ENCODE data around the gene RYR2.
A peak's percentile ranks its signal among the peaks of the same experiment; 100 is the strongest.

The RYR2 gene

GRCh38 chr1:237677979-237678378 lies 636.0 kb downstream of the RYR2 start:
- H3K27me3 ChIP-seq (ENCODE audit: insufficient read depth, poor library complexity, severe bottlenecking) = no peaks in the 10 kb centered on the region
- ATAC-seq (ENCODE audit: low read depth) = peak; percentile 73
- no peak overlapping the region for H3K27ac ChIP-seq (ENCODE audit: poor library complexity, severe bottlenecking)
- no peaks in the 10 kb centered on the region for H3K9me3 ChIP-seq (ENCODE audit: severe bottlenecking)
- DNase-seq (ENCODE audit: low spot score) = no peak
- no peaks in the 10 kb centered on the region for H3K4me1 ChIP-seq (ENCODE audit: insufficient read depth, poor library complexity, severe bottlenecking)
- H3K36me3 ChIP-seq (ENCODE audit: low read depth) = no peaks in the 10 kb centered on the region
- TF ChIP-seq CTCF (IDR thresholded peaks at IDR 0.05; ENCODE audit: poor library complexity, severe bottlenecking) = peak; percentile 49
- no peak overlapping the region for H3K4me3 ChIP-seq (ENCODE audit: severe bottlenecking)

GRCh38 chr1:237679687-237680086 lies 637.7 kb downstream of the RYR2 start:
- DNase-seq (ENCODE audit: low spot score) (no peak), ATAC-seq (ENCODE audit: low read depth) (no peak)
- no peaks in the 10 kb centered on the region for H3K4me1 ChIP-seq (ENCODE audit: insufficient read depth, poor library complexity, severe bottlenecking)
- H3K27me3 ChIP-seq (ENCODE audit: insufficient read depth, poor library complexity, severe bottlenecking) = no peaks in the 10 kb centered on the region
- H3K36me3 ChIP-seq (ENCODE audit: low read depth) = no peaks in the 10 kb centered on the region
- TF ChIP-seq CTCF (IDR thresholded peaks at IDR 0.05; ENCODE audit: poor library complexity, severe bottlenecking) = no peak
- H3K9me3 ChIP-seq (ENCODE audit: severe bottlenecking) = no peaks in the 10 kb centered on the region
- H3K27ac ChIP-seq (ENCODE audit: poor library complexity, severe bottlenecking) = no peak overlapping the region
- H3K4me3 ChIP-seq (ENCODE audit: severe bottlenecking) = no peak overlapping the region

- no peaks in the 10 kb centered on the region for H3K4me1 ChIP-seq (ENCODE audit: insufficient read depth, poor library complexity, severe bottlenecking)
- TF ChIP-seq CTCF (IDR thresholded peaks at IDR 0.05; ENCODE audit: poor library complexity, severe bottlenecking) = no peak
Measured at GRCh38 chr1:237681210-237681609, 639.2 kb downstream of the RYR2 start.

GRCh38 chr1:237684236-237684635 lies 642.3 kb downstream of the RYR2 start:
- H3K27me3 ChIP-seq (ENCODE audit: insufficient read depth, poor library complexity, severe bottlenecking) = no peaks in the 10 kb centered on the region
- DNase-seq (ENCODE audit: low spot score) (no peak), ATAC-seq (ENCODE audit: low read depth) (no peak)
- no peak overlapping the region for H3K27ac ChIP-seq (ENCODE audit: poor library complexity, severe bottlenecking)
- no peaks in the 10 kb centered on the region for H3K4me1 ChIP-seq (ENCODE audit: insufficient read depth, poor library complexity, severe bottlenecking)
- no peak for TF ChIP-seq CTCF (IDR thresholded peaks at IDR 0.05; ENCODE audit: poor library complexity, severe bottlenecking)
- H3K36me3 ChIP-seq (ENCODE audit: low read depth) = no peaks in the 10 kb centered on the region
- H3K4me3 ChIP-seq (ENCODE audit: severe bottlenecking) = no peak overlapping the region
- H3K9me3 ChIP-seq (ENCODE audit: severe bottlenecking) = no peaks in the 10 kb centered on the region

More at GRCh38 chr1:237681210-237681609, 639.2 kb downstream of the RYR2 start:
- DNase-seq (ENCODE audit: low spot score) (no peak), ATAC-seq (ENCODE audit: low read depth) (no peak)
- H3K9me3 ChIP-seq (ENCODE audit: severe bottlenecking) = no peaks in the 10 kb centered on the region
- no peaks in the 10 kb centered on the region for H3K36me3 ChIP-seq (ENCODE audit: low read depth)
- no peak overlapping the region for H3K27ac ChIP-seq (ENCODE audit: poor library complexity, severe bottlenecking)
- H3K27me3 ChIP-seq (ENCODE audit: insufficient read depth, poor library complexity, severe bottlenecking) = no peaks in the 10 kb centered on the region
- no peak overlapping the region for H3K4me3 ChIP-seq (ENCODE audit: severe bottlenecking)

- DNase-seq (ENCODE audit: low spot score) = no peak
- no peak for ATAC-seq (ENCODE audit: low read depth)
- H3K9me3 ChIP-seq (ENCODE audit: severe bottlenecking) = no peaks in the 10 kb centered on the region
- TF ChIP-seq CTCF (IDR thresholded peaks at IDR 0.05; ENCODE audit: poor library complexity, severe bottlenecking) = no peak
- H3K36me3 ChIP-seq (ENCODE audit: low read depth) = no peaks in the 10 kb centered on the region
- no peak overlapping the region for H3K27ac ChIP-seq (ENCODE audit: poor library complexity, severe bottlenecking)
- no peaks in the 10 kb centered on the region for H3K4me1 ChIP-seq (ENCODE audit: insufficient read depth, poor library complexity, severe bottlenecking)
- H3K27me3 ChIP-seq (ENCODE audit: insufficient read depth, poor library complexity, severe bottlenecking) = no peaks in the 10 kb centered on the region
- no peak overlapping the region for H3K4me3 ChIP-seq (ENCODE audit: severe bottlenecking)
Measured at GRCh38 chr1:237685551-237685950, 643.6 kb downstream of the RYR2 start.
